Thyroid gland (tissue), 4 donors: ENCODE data around the gene ITGAD. TPM values are rescaled to one million over a fixed set of nuclear protein-coding genes. Genes with fewer than 3 reads are reported as not detected.

Experiments
- DNase-seq, 2 donors: peaks; one replicate each; pipeline ENCODE4 v3.0.0-alpha.2; 2019
- H3K27ac ChIP-seq, 3 donors: fragments of 200-600 bp; sonication (generic); 1 replicate in 2 of 3; 2 replicates in 1 of 3; pipeline ENCODE4 v1.5.1; 2016 to 2019; ENCODE audit warnings: mild to moderate bottlenecking in 1 of 3, moderate library complexity in 1 of 3
- H3K27me3 ChIP-seq: fragments of 200-600 bp; sonication (generic); one replicate; pipeline ENCODE4 v1.5.1; 2019
- H3K36me3 ChIP-seq, 2 donors: fragments of 200-600 bp; sonication (generic); one replicate each; pipeline ENCODE4 v1.5.1; 2016 to 2019
- H3K4me1 ChIP-seq, 2 donors: fragments of 200-600 bp; sonication (generic); one replicate each; pipeline ENCODE4 v1.5.1; 2017 to 2019
- H3K4me3 ChIP-seq, 3 donors: fragments of 200-600 bp; sonication (generic); replicated peaks in 1 of 3; 1 replicate in 2 of 3; 2 replicates in 1 of 3; pipeline ENCODE4 v1.5.1; 2016; ENCODE audit warnings: mild to moderate bottlenecking in 1 of 3
- H3K9me3 ChIP-seq: fragments of 200-600 bp; sonication (generic); one replicate; pipeline ENCODE4 v1.5.1; 2017
- POLR2A ChIP-seq, 2 donors: fragments of 450-650 bp; IDR thresholded peaks; one replicate each; pipeline ENCODE4 v1.6.1; 2017; ENCODE audit warnings: antibody characterized with exemption in 2 of 2, mild to moderate bottlenecking in 2 of 2, moderate library complexity in 1 of 2
- WGBS, 2 donors: methylation state at CpG; one replicate each; pipeline ENCODE4 v1.1.5; 2017; 5-methylcytosine and 5-hydroxymethylcytosine counted together
- intact Hi-C: fragments of 100-400 bp; cut with DNase I; formaldehyde crosslinking; loops from one replicate; pipeline ENCODE4 v1.15.1; 2023
- total RNA-seq, 4 donors: library from RNA; depleted of rRNA; stranded (reverse); fragments of >200 nt; gene quantifications; one replicate each; pipeline ENCODE4 v1.2.3, GENCODE V29; 2016
- TF ChIP-seq, protein P1 (sequence below), 6 experiments: fragments of 200-600 bp in 3 of 6; fragments of 450-650 bp in 3 of 6; sonication (generic) in 3 of 6; IDR thresholded peaks; one replicate each; pipeline ENCODE4 v1.5.1; 2016 to 2019; ENCODE audit warnings: antibody characterized with exemption in 6 of 6, mild to moderate bottlenecking in 2 of 6, inconsistent platforms in 1 of 6, moderate library complexity in 1 of 6

Gene ITGAD
- total RNA-seq, 4 donors from 2014 or later: not detected

- intact Hi-C loops: no loop called here
- Histone ChIP-seq H3K4me1 (peaks cover 0 to 5% of the 10 kb centered on the region in 2 donors), H3K27ac (no peak overlapping the region), H3K9me3 (no peaks in the 10 kb centered on the region), H3K36me3 (no peaks in the 10 kb centered on the region), H3K4me3 (no peak overlapping the region), H3K27me3 (no peaks in the 10 kb centered on the region)
- DNase-seq: no peak
- 92 to 95% methylated on average over 3 of the region's 3 CpGs for WGBS, 2 donors
- TF ChIP-seq, protein P1, sequence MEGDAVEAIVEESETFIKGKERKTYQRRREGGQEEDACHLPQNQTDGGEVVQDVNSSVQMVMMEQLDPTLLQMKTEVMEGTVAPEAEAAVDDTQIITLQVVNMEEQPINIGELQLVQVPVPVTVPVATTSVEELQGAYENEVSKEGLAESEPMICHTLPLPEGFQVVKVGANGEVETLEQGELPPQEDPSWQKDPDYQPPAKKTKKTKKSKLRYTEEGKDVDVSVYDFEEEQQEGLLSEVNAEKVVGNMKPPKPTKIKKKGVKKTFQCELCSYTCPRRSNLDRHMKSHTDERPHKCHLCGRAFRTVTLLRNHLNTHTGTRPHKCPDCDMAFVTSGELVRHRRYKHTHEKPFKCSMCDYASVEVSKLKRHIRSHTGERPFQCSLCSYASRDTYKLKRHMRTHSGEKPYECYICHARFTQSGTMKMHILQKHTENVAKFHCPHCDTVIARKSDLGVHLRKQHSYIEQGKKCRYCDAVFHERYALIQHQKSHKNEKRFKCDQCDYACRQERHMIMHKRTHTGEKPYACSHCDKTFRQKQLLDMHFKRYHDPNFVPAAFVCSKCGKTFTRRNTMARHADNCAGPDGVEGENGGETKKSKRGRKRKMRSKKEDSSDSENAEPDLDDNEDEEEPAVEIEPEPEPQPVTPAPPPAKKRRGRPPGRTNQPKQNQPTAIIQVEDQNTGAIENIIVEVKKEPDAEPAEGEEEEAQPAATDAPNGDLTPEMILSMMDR (IDR thresholded peaks at IDR 0.05): no peak
- no peak for TF ChIP-seq POLR2A (IDR thresholded peaks at IDR 0.05)
Measured at GRCh38 chr16:31429796-31430195, 36.7 kb downstream of the ITGAD start.

DNA sequence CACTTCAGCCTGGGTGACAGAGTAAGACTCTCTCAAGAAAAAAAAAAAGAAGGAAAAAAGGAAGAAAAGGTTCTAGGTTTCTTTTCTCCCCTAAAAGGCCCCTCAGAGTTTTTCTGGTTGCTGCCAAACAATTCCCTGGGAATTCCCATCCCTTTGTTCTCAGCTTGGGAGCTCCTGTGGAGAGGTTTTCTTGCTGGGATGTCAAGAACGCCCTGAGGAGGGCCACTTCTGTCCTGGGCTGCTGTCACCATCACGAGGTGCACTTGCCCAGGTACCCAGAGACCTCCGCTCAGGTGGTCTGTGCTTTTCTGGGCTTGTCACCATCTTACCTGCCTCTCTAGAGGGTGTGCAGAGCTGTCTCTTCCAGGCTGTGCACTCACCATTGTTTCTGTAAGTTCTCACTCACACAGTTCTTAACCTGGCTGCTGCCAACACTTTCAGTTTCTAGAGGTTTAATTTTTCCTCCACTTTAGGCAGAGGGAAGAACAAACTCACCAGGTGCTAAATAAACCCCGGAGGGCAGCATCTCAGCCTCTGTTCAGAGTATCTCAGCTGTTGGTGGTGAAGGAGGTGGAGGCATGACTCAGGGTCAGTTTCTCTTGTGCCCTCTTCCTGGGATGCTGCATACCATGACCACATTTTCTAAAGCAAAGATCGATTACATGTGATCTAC, 37.4 kb downstream of the ITGAD start:
- H3K27ac ChIP-seq: no peak overlapping the region
- H3K4me3 ChIP-seq: no peak overlapping the region
- TF ChIP-seq, protein P1 (IDR thresholded peaks at IDR 0.05): no peak
- TF ChIP-seq POLR2A (IDR thresholded peaks at IDR 0.05): no peak
- intact Hi-C loops: no loop called here
- 29 to 39% methylated on average over 5 of the region's 5 CpGs for WGBS, 2 donors
- no peaks in the 10 kb centered on the region for H3K27me3 ChIP-seq
- DNase-seq: no peak
- no peaks in the 10 kb centered on the region for H3K36me3 ChIP-seq
- no peaks in the 10 kb centered on the region for H3K9me3 ChIP-seq
- H3K4me1 ChIP-seq: peaks cover 0 to 5% of the 10 kb centered on the region in 2 donors

GRCh38 chr16:31435341-31436220, 42.4 kb downstream of the ITGAD start:
- Histone ChIP-seq H3K9me3 (no peaks in the 10 kb centered on the region), H3K27ac (no peak overlapping the region), H3K36me3 (no peaks in the 10 kb centered on the region), H3K4me3 (no peak overlapping the region), H3K27me3 (no peaks in the 10 kb centered on the region), H3K4me1 (no peaks in the 10 kb centered on the region)
- WGBS, 2 donors: 94% methylated on average over 38 to 42 of the region's 47 CpGs
- TF ChIP-seq, protein P1 (IDR thresholded peaks at IDR 0.05): no peak
- no peak for TF ChIP-seq POLR2A (IDR thresholded peaks at IDR 0.05)
- no peak for DNase-seq
- intact Hi-C loops: no loop called here

DNA sequence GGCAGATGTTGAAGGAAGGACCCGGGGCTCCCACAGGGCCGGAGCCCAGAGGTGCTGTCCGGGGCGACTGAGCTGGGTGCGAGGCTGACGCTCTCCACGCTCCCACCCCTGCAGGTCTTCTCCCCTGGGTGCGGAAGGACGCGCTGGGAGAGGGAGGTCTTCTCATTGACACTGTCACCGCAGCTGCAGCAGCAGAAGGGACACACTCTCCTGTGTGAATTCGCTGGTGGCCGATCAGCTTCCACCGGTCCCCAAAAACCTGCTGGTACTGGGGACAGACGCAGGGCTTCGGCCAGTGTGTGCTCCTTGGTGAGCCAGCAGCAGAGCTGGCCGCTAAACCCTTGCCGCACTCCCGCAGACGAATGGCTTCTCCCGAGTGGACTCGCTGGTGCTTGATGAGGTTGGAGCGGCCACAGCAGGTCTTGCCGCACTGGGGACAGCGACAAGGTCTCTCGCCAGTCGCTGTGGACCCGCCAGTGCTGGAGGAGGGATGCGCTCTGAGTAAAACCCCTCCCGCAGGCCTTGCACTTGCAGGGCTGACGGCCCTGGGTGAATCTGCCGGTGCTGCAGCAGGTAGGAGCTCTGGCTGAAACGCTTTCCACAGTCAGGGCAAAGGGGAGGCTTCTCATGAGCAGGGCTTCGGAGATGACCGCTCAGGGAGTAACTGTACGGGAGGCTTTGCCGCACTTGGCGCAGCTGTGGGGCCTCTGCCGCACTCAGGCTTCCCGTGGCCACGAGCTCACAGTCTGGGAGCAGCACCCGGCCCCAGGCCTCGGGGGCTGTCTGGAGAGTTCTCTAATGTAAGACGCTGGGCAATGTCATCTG, 43.3 kb downstream of the ITGAD start:
- 90 to 96% methylated on average over 26 to 32 of the region's 44 CpGs for WGBS, 2 donors
- DNase-seq: no peak
- intact Hi-C loops: no loop called here

More for the DNA sequence above, 43.3 kb downstream of the ITGAD start:
- H3K36me3 ChIP-seq: no peaks in the 10 kb centered on the region
- no peak overlapping the region for H3K27ac ChIP-seq
- no peak overlapping the region for H3K4me3 ChIP-seq
- H3K9me3 ChIP-seq: no peaks in the 10 kb centered on the region
- H3K27me3 ChIP-seq: no peaks in the 10 kb centered on the region
- H3K4me1 ChIP-seq: no peaks in the 10 kb centered on the region
- TF ChIP-seq, protein P1 (IDR thresholded peaks at IDR 0.05): no peak
- TF ChIP-seq POLR2A (IDR thresholded peaks at IDR 0.05): no peak
